A549 (cell line): ENCODE data around the gene BCL11B. TPM values are rescaled to one million over a fixed set of nuclear protein-coding genes. Genes with fewer than 3 reads are reported as not detected.
"Not testable (repeated sequence)": the region's sequence is repeated elsewhere in the genome, so short reads cannot be mapped to it uniquely, and the experiment has no call there.

Source experiments
- ATAC-seq, 2 experiments: fragments of 200-7000 bp in 1 of 2; fragments of >200 bp in 1 of 2; cut with Nextera tagmentation in 1 of 2; cut with Tn5 transposase in 1 of 2; 3 replicates each; pipeline versions ENCODE4 v1.8.0 to v1.9.1; 2018 to 2020; ENCODE audit warnings: mild to moderate bottlenecking in 1 of 2, moderate library complexity in 1 of 2
- CTCF ChIA-PET: fragments of 300-600 bp; sonication (Branson Sonifier 250); formaldehyde crosslinking; extraction: SDS; loops from one replicate; lab custom pipeline; 2021; ENCODE audit warnings: antibody characterized with exemption, inconsistent platforms; lab: Yijun Ruan, JAX
- POLR2A ChIA-PET: fragments of 350-600 bp; formaldehyde crosslinking; extraction: SDS; loops from one replicate; lab custom pipeline; 2021; ENCODE audit warnings: antibody characterized with exemption, inconsistent platforms; lab: Yijun Ruan, JAX
- DNase-seq, 2 experiments: peaks; one replicate each; pipeline versions ENCODE4 v3.0.0 to v3.0.0-alpha.2; 2011 to 2016; ENCODE audit warnings: low read depth in 1 of 2, low spot score in 1 of 2
- FAIRE-seq: peaks from 2 replicates; lab custom pipeline; 2011; peaks lifted over from hg19 to GRCh38; lab: Jason Lieb, UNC
- H3K27ac ChIP-seq, 2 experiments: fragments of >200 bp; sonication (Bioruptor Twin); formaldehyde crosslinking; 3 replicates each; pipeline ENCODE4 v1.5.1; 2016 to 2017
- H3K4me1 ChIP-seq: fragments of >200 bp; sonication (Bioruptor Twin); formaldehyde crosslinking; 3 replicates; pipeline ENCODE4 v1.6.1; 2016
- H3K4me2 ChIP-seq: fragments of >200 bp; sonication (Bioruptor Twin); formaldehyde crosslinking; 3 replicates; pipeline ENCODE4 v1.6.1; 2016
- H3K4me3 ChIP-seq: fragments of >200 bp; sonication (Bioruptor Twin); formaldehyde crosslinking; 3 replicates; pipeline ENCODE4 v1.5.1; 2016
- H3K9me3 ChIP-seq: fragments of >200 bp; sonication (Bioruptor Twin); formaldehyde crosslinking; 3 replicates; pipeline ENCODE4 v1.6.1; 2016
- BHLHE40 ChIP-seq: IDR thresholded peaks from 2 replicates; pipeline ENCODE4 v1.6.1; 2012; ENCODE audit warnings: low read depth, low read length, inconsistent platforms
- FOXS1 ChIP-seq: fragments of 250-450 bp; sonication (Bioruptor Pico); IDR thresholded peaks from 2 replicates; pipeline ENCODE4 v1.5.0; 2020; ENCODE audit warnings: mild to moderate bottlenecking, moderate library complexity
- HDAC2 ChIP-seq: fragments of 200-600 bp; sonication (generic); IDR thresholded peaks from 2 replicates; pipeline ENCODE4 v1.6.1; 2016
- HES2 ChIP-seq: fragments of >200 bp; sonication (Bioruptor Twin); formaldehyde crosslinking; IDR thresholded peaks from 2 replicates; pipeline ENCODE4 v1.6.1; 2016
- HEYL ChIP-seq: fragments of 250-450 bp; sonication (Bioruptor Pico); IDR thresholded peaks from 2 replicates; pipeline ENCODE4 v1.8.0; 2021; ENCODE audit warnings: mild to moderate bottlenecking, moderate library complexity
- HOXA7 ChIP-seq: fragments of 250-450 bp; sonication (Bioruptor Pico); IDR thresholded peaks from 2 replicates; pipeline ENCODE4 v1.5.0; 2020; ENCODE audit warnings: mild to moderate bottlenecking, moderate library complexity
- JUNB ChIP-seq: fragments of >200 bp; sonication (Bioruptor Twin); formaldehyde crosslinking; IDR thresholded peaks from 2 replicates; pipeline ENCODE4 v1.6.1; 2016
- KDM5A ChIP-seq: fragments of 200-600 bp; sonication (generic); IDR thresholded peaks from 2 replicates; pipeline ENCODE4 v1.6.1; 2016; ENCODE audit warnings: antibody characterized with exemption, mild to moderate bottlenecking
- MAFK ChIP-seq: fragments of 450-650 bp; IDR thresholded peaks from 2 replicates; pipeline ENCODE4 v1.6.1; 2014; ENCODE audit not compliant: partially characterized antibody
- MAZ ChIP-seq: fragments of 150-350 bp; IDR thresholded peaks from 2 replicates; pipeline ENCODE4 v1.6.1; 2014; ENCODE audit warnings: antibody characterized with exemption, low read depth, low read length, borderline replicate concordance
- POLR2A ChIP-seq: IDR thresholded peaks from 2 replicates; pipeline ENCODE4 v1.6.1; 2012; ENCODE audit warnings: mild to moderate bottlenecking, low read length
- RARB ChIP-seq: fragments of 250-450 bp; sonication (Bioruptor Pico); IDR thresholded peaks from 2 replicates; pipeline ENCODE4 v1.8.0; 2021; ENCODE audit warnings: mild to moderate bottlenecking, moderate library complexity
- REST ChIP-seq: fragments of 200-600 bp; sonication (generic); IDR thresholded peaks from 2 replicates; pipeline ENCODE4 v1.6.1; 2016; ENCODE audit warnings: antibody characterized with exemption, mild to moderate bottlenecking, moderate library complexity
- RFX5 ChIP-seq: fragments of 450-650 bp; IDR thresholded peaks from 2 replicates; pipeline ENCODE4 v1.7.1; 2014; ENCODE audit warnings: antibody characterized with exemption, mild to moderate bottlenecking, moderate library complexity
- RNF2 ChIP-seq: fragments of 200-600 bp; sonication (generic); IDR thresholded peaks from 2 replicates; pipeline ENCODE4 v1.6.1; 2016; ENCODE audit warnings: low read depth, mild to moderate bottlenecking, antibody characterized with exemption, moderate library complexity, borderline replicate concordance
- TFCP2L1 ChIP-seq: fragments of 250-450 bp; sonication (Bioruptor Pico); IDR thresholded peaks from 2 replicates; pipeline ENCODE4 v1.5.0; 2021; ENCODE audit warnings: mild to moderate bottlenecking
- ZNF302 ChIP-seq: fragments of 250-450 bp; sonication (Bioruptor Pico); IDR thresholded peaks from 2 replicates; pipeline ENCODE4 v1.9.0; 2021; ENCODE audit warnings: inconsistent platforms, mild to moderate bottlenecking, moderate library complexity
- WGBS: methylation state at CpG from one replicate; pipeline ENCODE4 v1.1.6; 2017; ENCODE audit errors: missing lambda C conversion rate; 5-methylcytosine and 5-hydroxymethylcytosine counted together
- polyA plus RNA-seq, 4 experiments: library from polyadenylated mRNA; depleted of rRNA in 3 of 4; stranded (reverse); fragments of >200 nt; fragmentation: RNase III in 1 of 4; extraction: RNeasy Plus Mini Kit Qiagen cat#74134 plus additional on column Dnase treatment in 1 of 4; gene quantifications; 2 replicates in 3 of 4; 3 replicates in 1 of 4; pipeline ENCODE4 v1.2.3, GENCODE V29; 2011 to 2017
- TF ChIP-seq, protein P1 (sequence below): IDR thresholded peaks from 2 replicates; pipeline ENCODE4 v1.6.1; 2012; ENCODE audit warnings: low read depth, borderline replicate concordance

Gene BCL11B
- polyA plus RNA-seq, 2 of the 4 experiments (the other 2 are of a cell fraction), result 0.43 to 0.49 TPM

GRCh38 chr14:99231161-99231849 lies 40.7 kb downstream of the BCL11B start:
- FAIRE-seq (no peak), ATAC-seq (no peak), DNase-seq (no peak)
- ChIA-PET POLR2A (no interaction called here), CTCF (interaction anchor here (1.0 to 1.7 kb wide), 2 partner anchors 14 to 88 kb away, joined by 3 to 4 read pairs; no protein-coding TSS in a partner anchor)
- 89% methylated on average over 11 of the region's 38 CpGs for WGBS
- no peaks in the 10 kb centered on the region for H3K4me1 ChIP-seq
- no peak overlapping the region for H3K27ac ChIP-seq
- no peak overlapping the region for H3K4me3 ChIP-seq
- H3K4me2 ChIP-seq, result no peak overlapping the region
- H3K9me3 ChIP-seq, result peaks cover 29% of the 10 kb centered on the region
- TF ChIP-seq HDAC2 (no peak), MAZ (no peak), HEYL (CRISPR knock-in tag) (no peak)
- TF ChIP-seq, protein P1, sequence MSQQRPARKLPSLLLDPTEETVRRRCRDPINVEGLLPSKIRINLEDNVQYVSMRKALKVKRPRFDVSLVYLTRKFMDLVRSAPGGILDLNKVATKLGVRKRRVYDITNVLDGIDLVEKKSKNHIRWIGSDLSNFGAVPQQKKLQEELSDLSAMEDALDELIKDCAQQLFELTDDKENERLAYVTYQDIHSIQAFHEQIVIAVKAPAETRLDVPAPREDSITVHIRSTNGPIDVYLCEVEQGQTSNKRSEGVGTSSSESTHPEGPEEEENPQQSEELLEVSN, result no peak

GRCh38 chr14:99230208-99231151 lies 41.5 kb downstream of the BCL11B start:
- TF ChIP-seq POLR2A, result no peak
- no peak for TF ChIP-seq HES2
- no peak for TF ChIP-seq JUNB
- TF ChIP-seq RARB (CRISPR knock-in tag), result no peak
- TF ChIP-seq FOXS1, result no peak
- TF ChIP-seq BHLHE40, result no peak
- Histone ChIP-seq H3K9me3 (peaks cover 20% of the 10 kb centered on the region), H3K27ac (0 out of 6 replicates have a peak overlapping the region, but pooled peaks of 1 of the 2 experiments have one; percentile 28), H3K4me3 (no peak overlapping the region), H3K4me1 (no peaks in the 10 kb centered on the region), H3K4me2 (no peak overlapping the region)
- ATAC-seq (no peak), FAIRE-seq (no peak), DNase-seq (no peak)
- WGBS, result 78% methylated on average over 15 of the region's 23 CpGs
- ChIA-PET POLR2A (no interaction called here), CTCF (interaction anchor here (1.0 to 1.7 kb wide), 3 partner anchors 15 to 185 kb away, joined by 3 to 4 read pairs (median 3); no protein-coding TSS in a partner anchor)

DNA sequence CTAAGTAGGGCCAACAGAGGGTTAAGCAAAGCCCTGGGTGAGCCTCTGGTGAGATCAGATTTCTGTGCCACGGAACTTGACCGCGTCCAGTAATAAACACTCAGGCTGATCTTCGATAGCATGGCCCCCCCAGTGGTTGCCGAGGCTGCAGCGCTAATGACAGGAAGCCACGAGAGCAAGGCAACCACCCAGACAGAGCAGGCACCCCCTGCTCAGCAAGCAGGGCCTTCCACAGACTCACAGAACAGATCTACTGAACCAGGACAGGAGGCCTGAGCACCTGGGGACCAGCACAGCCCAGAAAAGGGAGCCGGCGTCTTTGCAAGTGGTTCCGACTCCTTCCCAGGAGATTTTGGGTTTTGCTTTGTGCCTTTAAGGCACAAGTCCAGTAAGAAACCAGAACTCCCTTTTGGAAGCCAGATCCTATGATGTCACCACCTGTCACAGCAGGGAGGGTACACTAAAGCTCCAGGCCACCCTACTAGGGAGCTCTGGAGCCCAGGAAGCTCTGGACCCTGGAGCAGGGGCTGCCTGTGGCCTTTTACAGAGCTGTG lies 42.3 kb downstream of the BCL11B start:
- POLR2A ChIA-PET, result no interaction called here
- Histone ChIP-seq H3K4me2 (no peak overlapping the region), H3K4me3 (no peak overlapping the region)
- WGBS, result 72% methylated on average over 9 of the region's 10 CpGs
- TF ChIP-seq HOXA7 (CRISPR knock-in tag) (no peak), MAFK (no peak), ZNF302 (CRISPR knock-in tag) (no peak), REST (no peak), RNF2 (no peak), TFCP2L1 (no peak), POLR2A (no peak), RFX5 (no peak), KDM5A (no peak)
- TF ChIP-seq, all 56 proteins: peak for 0
- ATAC-seq, result no peak
- no peak overlapping the region for H3K27ac ChIP-seq
- no peaks in the 10 kb centered on the region for H3K4me1 ChIP-seq
- CTCF ChIA-PET, result interaction anchor here (1.2 kb wide), 1 partner anchor 186 kb away, joined by 3 read pairs; no protein-coding TSS in a partner anchor
- H3K9me3 ChIP-seq, result peaks cover 13% of the 10 kb centered on the region; the same call in 2 of the 3 replicates
- no peak for DNase-seq
- FAIRE-seq, result no peak

- ATAC-seq, H3K4me3 ChIP-seq, POLR2A ChIA-PET, H3K9me3 ChIP-seq, DNase-seq, H3K4me1 ChIP-seq, H3K27ac ChIP-seq, H3K4me2 ChIP-seq, FAIRE-seq: not testable (repeated sequence)
- CTCF ChIA-PET, result interaction anchor here (0.5 kb wide), 1 partner anchor 510 kb away, joined by 3 read pairs; no protein-coding TSS in a partner anchor
- 48% methylated on average over 4 of the region's 4 CpGs for WGBS
Observed at GRCh38 chr14:99228760-99229159, 43.2 kb downstream of the BCL11B start.
